HCT116 (cell line): ENCODE measurements around the gene TBC1D25. TPM values are rescaled to one million over a fixed set of nuclear protein-coding genes. Genes with fewer than 3 reads are reported as not detected.

Experiments
- ATAC-seq: fragments of 200-7000 bp; cut with Tn5 transposase; 2 replicates; pipeline ENCODE4 v1.9.1; 2020; ENCODE audit warnings: mild to moderate bottlenecking, moderate library complexity
- BruUV-seq: library from RNA; stranded (reverse); fragments of 400-500 nt; replicated peaks from 2 replicates; lab custom pipeline; 2021; lab: Mats Ljungman, UMichigan
- CTCF ChIA-PET: fragments of 300-600 bp; sonication (Branson Sonifier 250); formaldehyde crosslinking; loops from one replicate; lab custom pipeline; 2021; ENCODE audit warnings: antibody characterized with exemption; lab: Charles Lee
- POLR2A ChIA-PET: fragments of 300-600, 350-600 bp; sonication (Branson Sonifier 250); formaldehyde crosslinking; loops from one replicate; lab custom pipeline; 2021; ENCODE audit warnings: antibody characterized with exemption; lab: Charles Lee
- RAD21 ChIA-PET, 2 experiments: fragments of 300-600 bp; sonication (Branson Sonifier 250); formaldehyde crosslinking; loops; one replicate each; lab custom pipeline; 2023; ENCODE audit warnings: low total read pairs in 2 of 2; ENCODE audit not compliant: uncharacterized antibody in 2 of 2, unreplicated experiment in 2 of 2, low non-redundant PET in 1 of 2; lab: Charles Lee
- DNase-seq: peaks from one replicate; pipeline ENCODE4 v3.0.0-alpha.2; 2010; ENCODE audit warnings: low read depth, low spot score
- H2AFZ ChIP-seq: fragments of 200-600 bp; shearing (Covaris generic), sonication (generic); 2 replicates; pipeline ENCODE4 v1.6.1; 2017; ENCODE audit warnings: low read depth, mixed run types, mixed read lengths, antibody characterized with exemption, low read length; ENCODE audit not compliant: poor library complexity, severe bottlenecking
- H3K27ac ChIP-seq: 2 replicates; pipeline ENCODE4 v1.5.1; 2012; ENCODE audit warnings: low read depth, low read length
- H3K27me3 ChIP-seq: fragments of 200-600 bp; sonication (generic); 2 replicates; pipeline ENCODE4 v1.6.1; 2016; ENCODE audit warnings: mixed run types, low read length, mixed read lengths; ENCODE audit not compliant: insufficient read depth
- H3K36me3 ChIP-seq, 2 experiments: fragments of 200-500 bp in 1 of 2; fragments of 200-600 bp in 1 of 2; sonication (Bioruptor generic) in 1 of 2; sonication (generic) in 1 of 2; 2 replicates each; pipeline versions ENCODE4 v1.5.1 to v1.6.1; 2014 to 2016; ENCODE audit warnings: low read length in 2 of 2, inconsistent platforms in 1 of 2, mixed read lengths in 1 of 2, mixed run types in 1 of 2; ENCODE audit not compliant: insufficient read depth in 2 of 2, control insufficient read depth in 1 of 2
- H3K4me1 ChIP-seq, 2 experiments: fragments of 200-600 bp in 1 of 2; sonication (generic) in 1 of 2; 2 replicates each; pipeline versions ENCODE4 v1.5.1 to v1.6.1; 2012 to 2017; ENCODE audit warnings: low read length in 2 of 2, inconsistent platforms in 1 of 2, mild to moderate bottlenecking in 1 of 2, mixed read lengths in 1 of 2, mixed run types in 1 of 2, moderate library complexity in 1 of 2; ENCODE audit not compliant: insufficient read depth in 2 of 2, control insufficient read depth in 1 of 2
- H3K4me2 ChIP-seq: fragments of 200-600 bp; sonication (generic); 2 replicates; pipeline ENCODE4 v1.6.1; 2017; ENCODE audit warnings: mixed run types, low read length, mixed read lengths
- H3K4me3 ChIP-seq, 2 experiments: fragments of 200-600 bp in 1 of 2; sonication (generic) in 1 of 2; replicated peaks in 1 of 2; 2 replicates each; pipeline ENCODE4 v1.5.1; 2011 to 2016; ENCODE audit warnings: low read length in 2 of 2, control low read depth in 1 of 2, low read depth in 1 of 2, mild to moderate bottlenecking in 1 of 2, mixed read lengths in 1 of 2, mixed run types in 1 of 2
- H3K79me2 ChIP-seq: fragments of 200-600 bp; sonication (generic); 2 replicates; pipeline ENCODE4 v1.6.1; 2017; ENCODE audit warnings: mild to moderate bottlenecking, mixed run types, low read length, moderate library complexity, mixed read lengths; ENCODE audit not compliant: insufficient read depth
- H3K9ac ChIP-seq: fragments of 200-600 bp; sonication (generic); 2 replicates; pipeline ENCODE4 v1.6.1; 2016; ENCODE audit warnings: low read length, mixed read lengths
- H3K9me2 ChIP-seq: fragments of 200-600 bp; sonication (generic), shearing (Covaris generic); 2 replicates; pipeline ENCODE4 v1.6.1; 2017; ENCODE audit warnings: mixed run types, mild to moderate bottlenecking, moderate library complexity; ENCODE audit not compliant: insufficient read depth
- H3K9me3 ChIP-seq, 2 experiments: fragments of 200-500 bp in 1 of 2; fragments of 200-600 bp in 1 of 2; sonication (Bioruptor generic) in 1 of 2; sonication (generic) in 1 of 2; 2 replicates each; pipeline ENCODE4 v1.6.1; 2014 to 2017; ENCODE audit warnings: low read length in 2 of 2, mixed read lengths in 2 of 2, inconsistent platforms in 1 of 2, low read depth in 1 of 2, mild to moderate bottlenecking in 1 of 2, mixed run types in 1 of 2, moderate library complexity in 1 of 2; ENCODE audit not compliant: control insufficient read depth in 1 of 2, insufficient read depth in 1 of 2
- H4K20me1 ChIP-seq: fragments of 200-600 bp; sonication (generic), shearing (Covaris generic); 2 replicates; pipeline ENCODE4 v1.6.1; 2017; ENCODE audit warnings: mixed run types, mild to moderate bottlenecking, moderate library complexity; ENCODE audit not compliant: insufficient read depth
- CBX3 ChIP-seq: IDR thresholded peaks from 2 replicates; pipeline ENCODE4 v1.6.1; 2012; ENCODE audit warnings: low read depth
- CEBPB ChIP-seq: IDR thresholded peaks from 2 replicates; pipeline ENCODE4 v1.6.1; 2012; ENCODE audit warnings: low read depth
- EGR1 ChIP-seq: IDR thresholded peaks from 2 replicates; pipeline ENCODE4 v1.6.1; 2012; ENCODE audit warnings: low read depth
- ELF1 ChIP-seq: IDR thresholded peaks from 2 replicates; pipeline ENCODE4 v1.6.1; 2012; ENCODE audit warnings: low read depth, borderline replicate concordance
- EZH2 ChIP-seq: fragments of 200-600 bp; sonication (generic); IDR thresholded peaks from 2 replicates; pipeline ENCODE4 v1.6.1; 2017; ENCODE audit warnings: antibody characterized with exemption, mixed run types
- FOSL1 ChIP-seq: IDR thresholded peaks from 2 replicates; pipeline ENCODE4 v1.6.1; 2012; ENCODE audit warnings: low read depth
- JUND ChIP-seq: IDR thresholded peaks from 2 replicates; pipeline ENCODE4 v1.6.1; 2012
- POLR2A ChIP-seq: IDR thresholded peaks from 2 replicates; pipeline ENCODE4 v1.7.0; 2011; ENCODE audit warnings: borderline replicate concordance; ENCODE audit not compliant: insufficient read depth, insufficient read length; ENCODE audit errors: extremely low read depth
- POLR2AphosphoS5 ChIP-seq: IDR thresholded peaks from 2 replicates; pipeline ENCODE4 v1.6.1; 2011; ENCODE audit warnings: mild to moderate bottlenecking, low read depth, low read length, moderate library complexity
- RAD21 ChIP-seq: IDR thresholded peaks from 2 replicates; pipeline ENCODE4 v1.6.1; 2012; ENCODE audit warnings: low read depth, mild to moderate bottlenecking
- SIN3A ChIP-seq: IDR thresholded peaks from 2 replicates; pipeline ENCODE4 v1.6.1; 2012; ENCODE audit warnings: low read depth
- SP1 ChIP-seq: IDR thresholded peaks from 2 replicates; pipeline ENCODE4 v1.6.1; 2012; ENCODE audit warnings: low read depth
- TCF7L2 ChIP-seq: IDR thresholded peaks from 2 replicates; pipeline ENCODE4 v1.7.0; 2011; ENCODE audit warnings: borderline replicate concordance, inconsistent platforms; ENCODE audit not compliant: insufficient read depth, insufficient read length; ENCODE audit errors: extremely low read depth
- YY1 ChIP-seq: IDR thresholded peaks from 2 replicates; pipeline ENCODE4 v1.6.1; 2011; ENCODE audit warnings: low read length, low read depth, moderate library complexity, mild to moderate bottlenecking; ENCODE audit not compliant: insufficient replicate concordance; ENCODE audit errors: extremely low read depth
- ZFX ChIP-seq: fragments of 450-650 bp; IDR thresholded peaks from 2 replicates; pipeline ENCODE4 v1.6.1; 2017
- ZNF274 ChIP-seq: fragments of 200-500 bp; sonication (Bioruptor generic); IDR thresholded peaks from 2 replicates; pipeline ENCODE4 v1.6.1; 2014; ENCODE audit warnings: mild to moderate bottlenecking, low read depth, low read length, inconsistent platforms
- intact Hi-C: fragments of 100-400 bp; cut with micrococcal nuclease; formaldehyde crosslinking; loops from 2 replicates; pipeline ENCODE4 v1.10.0; 2022
- total RNA-seq: library from RNA; stranded (reverse); gene quantifications from one replicate; pipeline ENCODE4 v1.2.1, GENCODE V29; 2021; ENCODE audit not compliant: unreplicated experiment
- TF ChIP-seq, protein P1 (sequence below): IDR thresholded peaks from 2 replicates; pipeline ENCODE4 v1.6.1; 2012; ENCODE audit warnings: low read depth
- TF ChIP-seq, protein P2 (sequence below): IDR thresholded peaks from 2 replicates; pipeline ENCODE4 v1.6.1; 2012
- TF ChIP-seq, protein P3 (sequence below): IDR thresholded peaks from 2 replicates; pipeline ENCODE4 v1.6.1; 2012

TBC1D25 gene
- total RNA-seq, 1 experiment from 2014 or later: 10.5 TPM

DNA sequence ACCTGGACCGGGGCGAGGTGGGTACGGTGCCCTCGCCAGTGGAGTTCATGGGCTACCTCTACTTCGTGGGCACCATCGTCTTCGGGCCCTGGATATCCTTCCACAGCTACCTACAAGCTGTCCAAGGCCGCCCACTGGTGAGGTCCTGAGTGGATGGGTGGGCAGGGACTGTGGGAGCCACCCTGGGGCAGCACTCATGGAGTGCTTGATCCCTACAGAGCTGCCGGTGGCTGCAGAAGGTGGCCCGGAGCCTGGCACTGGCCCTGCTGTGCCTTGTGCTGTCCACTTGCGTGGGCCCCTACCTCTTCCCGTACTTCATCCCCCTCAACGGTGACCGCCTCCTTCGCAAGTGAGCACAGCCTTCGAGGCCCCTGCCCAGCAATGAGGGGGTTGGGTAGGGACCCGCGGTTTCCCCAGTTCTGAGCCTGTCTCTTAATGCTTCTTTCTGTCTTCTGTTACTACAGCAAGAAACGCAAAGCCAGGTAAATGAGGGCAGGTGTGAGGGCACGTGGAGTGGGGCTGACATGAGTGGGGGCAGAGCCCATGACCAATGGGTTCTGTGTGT lies 27.1 kb upstream of the TBC1D25 start (continued):
- TF ChIP-seq, protein P1, sequence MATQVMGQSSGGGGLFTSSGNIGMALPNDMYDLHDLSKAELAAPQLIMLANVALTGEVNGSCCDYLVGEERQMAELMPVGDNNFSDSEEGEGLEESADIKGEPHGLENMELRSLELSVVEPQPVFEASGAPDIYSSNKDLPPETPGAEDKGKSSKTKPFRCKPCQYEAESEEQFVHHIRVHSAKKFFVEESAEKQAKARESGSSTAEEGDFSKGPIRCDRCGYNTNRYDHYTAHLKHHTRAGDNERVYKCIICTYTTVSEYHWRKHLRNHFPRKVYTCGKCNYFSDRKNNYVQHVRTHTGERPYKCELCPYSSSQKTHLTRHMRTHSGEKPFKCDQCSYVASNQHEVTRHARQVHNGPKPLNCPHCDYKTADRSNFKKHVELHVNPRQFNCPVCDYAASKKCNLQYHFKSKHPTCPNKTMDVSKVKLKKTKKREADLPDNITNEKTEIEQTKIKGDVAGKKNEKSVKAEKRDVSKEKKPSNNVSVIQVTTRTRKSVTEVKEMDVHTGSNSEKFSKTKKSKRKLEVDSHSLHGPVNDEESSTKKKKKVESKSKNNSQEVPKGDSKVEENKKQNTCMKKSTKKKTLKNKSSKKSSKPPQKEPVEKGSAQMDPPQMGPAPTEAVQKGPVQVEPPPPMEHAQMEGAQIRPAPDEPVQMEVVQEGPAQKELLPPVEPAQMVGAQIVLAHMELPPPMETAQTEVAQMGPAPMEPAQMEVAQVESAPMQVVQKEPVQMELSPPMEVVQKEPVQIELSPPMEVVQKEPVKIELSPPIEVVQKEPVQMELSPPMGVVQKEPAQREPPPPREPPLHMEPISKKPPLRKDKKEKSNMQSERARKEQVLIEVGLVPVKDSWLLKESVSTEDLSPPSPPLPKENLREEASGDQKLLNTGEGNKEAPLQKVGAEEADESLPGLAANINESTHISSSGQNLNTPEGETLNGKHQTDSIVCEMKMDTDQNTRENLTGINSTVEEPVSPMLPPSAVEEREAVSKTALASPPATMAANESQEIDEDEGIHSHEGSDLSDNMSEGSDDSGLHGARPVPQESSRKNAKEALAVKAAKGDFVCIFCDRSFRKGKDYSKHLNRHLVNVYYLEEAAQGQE: no peak
- no peak for TF ChIP-seq SIN3A
- TF ChIP-seq ELF1: no peak
- TF ChIP-seq SP1: no peak
- no peak for TF ChIP-seq YY1

DNA sequence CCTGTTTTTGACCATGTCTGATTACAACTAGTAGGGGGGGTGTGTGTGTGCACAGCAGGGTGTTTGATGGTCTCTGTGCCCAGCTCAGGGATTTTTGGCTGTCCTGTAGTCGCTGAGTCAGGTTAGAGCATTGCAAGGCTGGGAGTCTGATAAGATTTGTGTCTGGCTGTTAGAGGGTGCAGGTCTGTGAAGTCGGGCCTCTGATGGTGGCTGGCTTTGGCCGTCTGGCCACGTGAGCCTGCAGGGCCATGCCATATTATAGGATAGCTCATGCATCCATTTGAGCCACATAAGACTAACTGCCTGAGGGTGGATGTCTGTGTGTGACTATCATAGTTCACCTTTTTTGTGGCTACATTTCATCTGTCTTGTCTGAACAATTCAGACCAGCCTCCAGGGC lies 25.8 kb upstream of the TBC1D25 start:
- BruUV-seq: no TSS peak
- POLR2A ChIA-PET: no interaction called here
- no peaks in the 10 kb centered on the region for H4K20me1 ChIP-seq
- no peak overlapping the region for H3K27ac ChIP-seq
- no peak for DNase-seq
- H3K9ac ChIP-seq: no peak overlapping the region
- H3K4me2 ChIP-seq: no peak overlapping the region
- RAD21 ChIA-PET: no interaction called here
- CTCF ChIA-PET: no interaction called here
- no peak overlapping the region for H2AFZ ChIP-seq
- H3K9me3 ChIP-seq: no peaks in the 10 kb centered on the region
- H3K79me2 ChIP-seq: no peaks in the 10 kb centered on the region
- H3K4me1 ChIP-seq: peaks cover 6 to 8% of the 10 kb centered on the region in 2 experiments; a peak in 2 of 4 replicates
- no peaks in the 10 kb centered on the region for H3K27me3 ChIP-seq
- H3K4me3 ChIP-seq: no peak overlapping the region
- H3K9me2 ChIP-seq: no peaks in the 10 kb centered on the region
- ATAC-seq: no peak
- no peaks in the 10 kb centered on the region for H3K36me3 ChIP-seq
- intact Hi-C loops: no loop called here
- TF ChIP-seq CBX3 (no peak), JUND (no peak), SP1 (no peak), EZH2 (no peak), POLR2AphosphoS5 (no peak), EGR1 (no peak), POLR2A (no peak), CEBPB (no peak), FOSL1 (no peak), SIN3A (no peak), RAD21 (no peak), TCF7L2 (no peak), YY1 (no peak), ZNF274 (no peak), ELF1 (no peak), ZFX (no peak)
- TF ChIP-seq, protein P1: no peak
- TF ChIP-seq, protein P2, sequence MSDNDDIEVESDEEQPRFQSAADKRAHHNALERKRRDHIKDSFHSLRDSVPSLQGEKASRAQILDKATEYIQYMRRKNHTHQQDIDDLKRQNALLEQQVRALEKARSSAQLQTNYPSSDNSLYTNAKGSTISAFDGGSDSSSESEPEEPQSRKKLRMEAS: no peak
- TF ChIP-seq, protein P3, sequence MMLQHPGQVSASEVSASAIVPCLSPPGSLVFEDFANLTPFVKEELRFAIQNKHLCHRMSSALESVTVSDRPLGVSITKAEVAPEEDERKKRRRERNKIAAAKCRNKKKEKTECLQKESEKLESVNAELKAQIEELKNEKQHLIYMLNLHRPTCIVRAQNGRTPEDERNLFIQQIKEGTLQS: no peak
